Ovary (tissue), 9 donors: ENCODE results near the gene RDH16. TPM values are rescaled to one million over a fixed set of nuclear protein-coding genes. Genes with fewer than 3 reads are reported as not detected.

ENCODE experiments used
- DNase-seq, 5 donors: peaks; one replicate each; pipeline ENCODE4 v3.0.0-alpha.2; 2019 to 2020
- H3K27ac ChIP-seq, 2 donors: fragments of 200-600 bp; one replicate each; pipeline versions ENCODE4 v1.5.1 to v1.8.0; 2019 to 2022
- H3K27me3 ChIP-seq: fragments of 200-600 bp; one replicate; pipeline ENCODE4 v1.8.0; 2022
- H3K36me3 ChIP-seq: fragments of 200-600 bp; sonication (generic); one replicate; pipeline ENCODE4 v1.5.1; 2019
- H3K4me1 ChIP-seq: one replicate; pipeline ENCODE4 v1.8.1; 2013; ENCODE audit warnings: mild to moderate bottlenecking, moderate library complexity; ENCODE audit not compliant: insufficient read depth
- H3K4me3 ChIP-seq: fragments of 200-600 bp; sonication (generic); one replicate; pipeline ENCODE4 v1.5.1; 2017
- H3K9me3 ChIP-seq, 2 donors: fragments of 200-600 bp in 1 of 2; sonication (generic) in 1 of 2; one replicate each; pipeline versions ENCODE4 v1.5.1 to v1.8.1; 2013 to 2019; ENCODE audit warnings: mild to moderate bottlenecking in 1 of 2, moderate library complexity in 1 of 2
- CTCF ChIP-seq, 3 donors: fragments of 450-650 bp in 2 of 3; fragments of 200-600 bp in 1 of 3; IDR thresholded peaks; one replicate each; pipeline versions ENCODE4 v1.5.1 to v1.8.0; 2016 to 2022; ENCODE audit warnings: antibody characterized with exemption in 3 of 3, mild to moderate bottlenecking in 1 of 3
- EP300 ChIP-seq: sonication (generic); formaldehyde crosslinking; IDR thresholded peaks from one replicate; pipeline ENCODE4 v1.6.1; 2017; ENCODE audit warnings: antibody characterized with exemption
- POLR2A ChIP-seq: fragments of 450-650 bp; IDR thresholded peaks from one replicate; pipeline ENCODE4 v1.6.1; 2017; ENCODE audit warnings: antibody characterized with exemption, mild to moderate bottlenecking, moderate library complexity
- WGBS, 3 donors: extraction: QIAGEN DNeasy Blood & Tissue Kit in 1 of 3; methylation state at CpG; one replicate each; pipeline versions ENCODE4 v1.1.5 to v1.1.7; 2013 to 2017; 5-methylcytosine and 5-hydroxymethylcytosine counted together
- intact Hi-C, 4 donors: fragments of 100-400 bp; cut with DNase I; formaldehyde crosslinking; loops; one replicate each; pipeline versions ENCODE4 v1.11.0 to v1.15.1; 2022 to 2023
- polyA plus RNA-seq, 2 donors: library from polyadenylated mRNA; stranded (reverse); fragments of 200-250 nt in 1 of 2; fragments of 350-450 nt in 1 of 2; fragmentation: Illumina TruSeq in 1 of 2; extraction: RNeasy Lipid Tissue Mini Kit (QIAGEN cat#74804) in 1 of 2; gene quantifications; one replicate each; pipeline ENCODE4 v1.2.3, GENCODE V29; 2013 to 2014
- total RNA-seq, 7 donors: library from RNA; depleted of rRNA in 2 of 7; stranded (reverse); fragments of >200 nt in 2 of 7; fragmentation: NEBNext Ultra II Directional in 3 of 7; extraction: Animal tissue kit (Norgen Biotek cat#: 25700) in 3 of 7; gene quantifications; one replicate each; pipeline versions ENCODE4 v1.1.0 to v1.2.4, GENCODE V29; 2016 to 2023
- donor health status: DM: no; HTN: no; CAD: no; lungs with moderate emphysema.
- donor health status: DM: no; HTN: no; CAD: no.
- donor health status: Bipolar disorder and iron deficiency.
- donor health status: DM: yes; HTN: yes; CAD: no.
- donor health status: DM: no; HTN: no; CAD: no.
- donor health status: DM: yes; HTN: yes; CAD: no.

RDH16 gene
- total and polyA plus RNA-seq, 9 donors, result 0.22 to 0.64 (median 0.34) TPM

DNA sequence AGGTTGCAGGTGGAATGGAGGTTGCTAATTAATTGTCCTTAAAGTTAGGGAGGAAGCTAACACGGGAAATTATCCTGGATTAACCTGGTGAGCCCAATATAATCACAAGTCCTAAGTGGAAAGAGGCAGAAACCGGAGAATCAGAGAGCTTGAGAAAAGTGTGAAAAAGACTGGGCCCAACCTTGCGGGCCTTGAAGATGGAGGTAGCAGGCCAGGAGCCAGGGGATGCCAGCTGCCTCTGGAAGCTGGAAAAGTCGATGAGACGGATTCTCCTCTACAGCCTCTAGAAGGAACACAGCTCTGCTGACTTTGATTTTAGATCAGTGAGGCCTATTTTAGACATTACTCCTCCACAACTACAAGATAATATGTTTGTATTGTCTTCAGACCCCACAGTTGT is 25.3 kb downstream of the RDH16 start:
- Histone ChIP-seq H3K4me1 (no peaks in the 10 kb centered on the region), H3K27ac (no peak overlapping the region), H3K4me3 (no peak overlapping the region), H3K27me3 (no peaks in the 10 kb centered on the region), H3K9me3 (no peaks in the 10 kb centered on the region), H3K36me3 (no peaks in the 10 kb centered on the region)
- TF ChIP-seq CTCF (IDR thresholded peaks at IDR 0.05), result no peak
- TF ChIP-seq EP300, result no peak
- no peak for TF ChIP-seq POLR2A
- intact Hi-C loops, result no loop called here
- WGBS, 3 donors, result 54 to 78% (median 60%) methylated on average over 5 of the region's 5 CpGs
- DNase-seq, result no peak

GRCh38 chr12:56931474-56931978 is 25.9 kb downstream of the RDH16 start:
- DNase-seq, result no peak
- H3K4me1 ChIP-seq, result no peaks in the 10 kb centered on the region
- H3K4me3 ChIP-seq, result no peak overlapping the region
- H3K36me3 ChIP-seq, result no peaks in the 10 kb centered on the region
- 64 to 83% (median 82%) methylated on average over 2 of the region's 2 CpGs for WGBS, 3 donors
- TF ChIP-seq EP300 (no peak), POLR2A (no peak), CTCF (IDR thresholded peaks at IDR 0.05) (no peak)
- intact Hi-C loops, result no loop called here
- no peak overlapping the region for H3K27ac ChIP-seq
- no peaks in the 10 kb centered on the region for H3K27me3 ChIP-seq
- H3K9me3 ChIP-seq, result no peaks in the 10 kb centered on the region

DNA sequence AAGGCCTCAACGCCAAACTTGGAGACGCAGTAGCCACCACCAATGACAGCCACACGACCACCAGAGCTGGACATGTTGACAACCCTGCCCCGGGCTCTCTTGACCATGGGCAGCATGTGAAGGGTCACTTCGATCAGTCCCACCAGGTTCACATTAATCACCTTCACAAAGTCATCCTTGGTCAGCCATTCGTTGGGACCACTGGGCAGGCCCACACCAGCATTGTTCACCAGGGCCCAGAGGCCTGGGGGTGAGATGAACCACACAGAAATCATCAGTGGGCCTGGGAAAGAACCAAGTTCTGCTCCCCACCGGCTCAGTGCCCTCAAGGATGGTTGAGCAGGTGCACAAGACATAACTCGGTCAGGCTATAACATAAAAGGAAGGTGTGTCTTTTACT is 27.2 kb downstream of the RDH16 start:
- Histone ChIP-seq H3K36me3 (no peaks in the 10 kb centered on the region), H3K9me3 (no peaks in the 10 kb centered on the region), H3K27me3 (no peaks in the 10 kb centered on the region), H3K27ac (no peak overlapping the region), H3K4me1 (no peaks in the 10 kb centered on the region), H3K4me3 (no peak overlapping the region)
- WGBS, 3 donors, result 93% methylated on average over 8 of the region's 8 CpGs
- intact Hi-C loops, result no loop called here
- TF ChIP-seq EP300 (no peak), POLR2A (no peak), CTCF (IDR thresholded peaks at IDR 0.05) (no peak)
- DNase-seq, result no peak

GRCh38 chr12:56929780-56930179 is 27.6 kb downstream of the RDH16 start:
- no peak overlapping the region for H3K27ac ChIP-seq
- no peaks in the 10 kb centered on the region for H3K36me3 ChIP-seq
- intact Hi-C loops, result no loop called here
- H3K27me3 ChIP-seq, result no peaks in the 10 kb centered on the region
- no peak for DNase-seq
- H3K4me3 ChIP-seq, result no peak overlapping the region
- no peak for TF ChIP-seq POLR2A
- TF ChIP-seq EP300, result no peak
- no peak for TF ChIP-seq CTCF (IDR thresholded peaks at IDR 0.05)
- WGBS, 3 donors, result 92 to 96% (median 92%) methylated on average over 4 of the region's 4 CpGs
- no peaks in the 10 kb centered on the region for H3K4me1 ChIP-seq
- H3K9me3 ChIP-seq, result no peaks in the 10 kb centered on the region
